GM12878 (cell line): ENCODE measurements around the gene SLC6A8. TPM values are rescaled to one million over a fixed set of nuclear protein-coding genes. Genes with fewer than 3 reads are reported as not detected.

Experiments
- KLF5 ChIP-seq: fragments of 450-650 bp; IDR thresholded peaks from 2 replicates; pipeline ENCODE4 v1.6.1; 2014; ENCODE audit warnings: mild to moderate bottlenecking; ENCODE audit not compliant: partially characterized antibody
- MEF2A ChIP-seq: IDR thresholded peaks from 2 replicates; pipeline ENCODE4 v1.6.1; 2011; ENCODE audit warnings: low read depth, mild to moderate bottlenecking, low read length, moderate library complexity; ENCODE audit not compliant: insufficient read depth
- MTA2 ChIP-seq: fragments of 450-650 bp; IDR thresholded peaks from 2 replicates; pipeline ENCODE4 v1.6.1; 2016; ENCODE audit warnings: low read depth, mild to moderate bottlenecking, moderate library complexity
- PRDM15 ChIP-seq: fragments of 450-650 bp; formaldehyde crosslinking; IDR thresholded peaks from 2 replicates; pipeline ENCODE4 v1.4.0; 2020; ENCODE audit warnings: mild to moderate bottlenecking, moderate library complexity
- REST ChIP-seq: IDR thresholded peaks from 2 replicates; pipeline ENCODE4 v1.6.1; 2012; ENCODE audit warnings: mild to moderate bottlenecking, low read depth, low read length
- ZBTB4 ChIP-seq: fragments of 450-650 bp; formaldehyde crosslinking; IDR thresholded peaks from 2 replicates; pipeline ENCODE4 v1.4.0; 2022; ENCODE audit warnings: mild to moderate bottlenecking, moderate library complexity
- ZNF592 ChIP-seq: fragments of 450-650 bp; IDR thresholded peaks from 2 replicates; pipeline ENCODE4 v1.6.1; 2017; ENCODE audit warnings: mild to moderate bottlenecking, moderate library complexity
- polyA plus RNA-seq, 11 experiments: library from polyadenylated mRNA; depleted of rRNA in 4 of 11; unstranded in 6 of 11; stranded (reverse) in 5 of 11; fragments of >200 nt; fragmentation: Nextera tagmentation in 4 of 11; fragmentation: Illumina TruSeq in 1 of 11; extraction: Ambion mirVana in 4 of 11; extraction: Trizol in 1 of 11; gene quantifications; 1 replicate in 1 of 11; 2 replicates in 10 of 11; pipeline versions ENCODE4 v1.2.1 to v1.2.3, GENCODE V29; 2011 to 2016; ENCODE audit warnings: inconsistent platforms in 2 of 11, missing spikeins in 2 of 11, low read depth in 1 of 11
- total RNA-seq, 4 experiments: library from RNA; depleted of rRNA in 3 of 4; stranded (reverse); fragments of >200 nt in 3 of 4; fragmentation: Illumina TruSeq in 1 of 4; extraction: Trizol in 1 of 4; gene quantifications; 2 replicates each; pipeline versions ENCODE4 v1.2.1 to v1.2.3, GENCODE V29; 2013 to 2021

Gene SLC6A8
- total and polyA plus RNA-seq, 10 of the 15 experiments (the other 5 are each of a cell fraction or from before 2014, with no cell fraction given): 0.01 to 0.72 (median 0.17) TPM; not detected in 6

GRCh38 chrX:153669901-153670731 lies 17.6 kb upstream of the SLC6A8 start (continued):
- TF ChIP-seq PRDM15 (CRISPR knock-in tag) (no peak), KLF5 (no peak), MEF2A (no peak), REST (no peak), ZBTB4 (no peak), ZNF592 (no peak), MTA2 (no peak)
